ENCODE measurements around the gene EFCAB14.

DNA sequence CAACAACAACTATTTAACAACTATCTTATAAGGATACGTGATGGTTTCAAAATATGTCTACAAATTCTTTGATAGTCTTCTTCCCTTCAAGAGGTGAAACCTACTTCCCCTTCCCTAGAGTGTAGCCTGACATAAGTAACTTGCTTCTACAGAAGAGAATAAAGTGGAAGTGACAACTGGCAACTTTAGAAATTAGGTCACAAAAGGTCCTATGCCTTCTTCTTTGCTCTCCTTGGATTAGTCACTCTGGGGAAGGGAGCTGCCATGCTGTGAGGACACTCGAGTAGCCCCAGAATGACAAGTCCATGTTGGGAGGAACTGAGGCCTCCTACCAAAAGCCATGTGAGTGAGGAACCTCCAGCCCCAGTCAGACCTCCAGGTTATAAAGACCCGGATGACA, 19.2 kb downstream of the EFCAB14 start:
- TF ChIP-seq, protein P1, sequence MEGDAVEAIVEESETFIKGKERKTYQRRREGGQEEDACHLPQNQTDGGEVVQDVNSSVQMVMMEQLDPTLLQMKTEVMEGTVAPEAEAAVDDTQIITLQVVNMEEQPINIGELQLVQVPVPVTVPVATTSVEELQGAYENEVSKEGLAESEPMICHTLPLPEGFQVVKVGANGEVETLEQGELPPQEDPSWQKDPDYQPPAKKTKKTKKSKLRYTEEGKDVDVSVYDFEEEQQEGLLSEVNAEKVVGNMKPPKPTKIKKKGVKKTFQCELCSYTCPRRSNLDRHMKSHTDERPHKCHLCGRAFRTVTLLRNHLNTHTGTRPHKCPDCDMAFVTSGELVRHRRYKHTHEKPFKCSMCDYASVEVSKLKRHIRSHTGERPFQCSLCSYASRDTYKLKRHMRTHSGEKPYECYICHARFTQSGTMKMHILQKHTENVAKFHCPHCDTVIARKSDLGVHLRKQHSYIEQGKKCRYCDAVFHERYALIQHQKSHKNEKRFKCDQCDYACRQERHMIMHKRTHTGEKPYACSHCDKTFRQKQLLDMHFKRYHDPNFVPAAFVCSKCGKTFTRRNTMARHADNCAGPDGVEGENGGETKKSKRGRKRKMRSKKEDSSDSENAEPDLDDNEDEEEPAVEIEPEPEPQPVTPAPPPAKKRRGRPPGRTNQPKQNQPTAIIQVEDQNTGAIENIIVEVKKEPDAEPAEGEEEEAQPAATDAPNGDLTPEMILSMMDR (IDR thresholded peaks at IDR 0.05 in 4 of 5, conservative IDR thresholded peaks at IDR 0.05 in 1 of 5): no peak
- no peak for TF ChIP-seq POLR2A (IDR thresholded peaks at IDR 0.05)

All from gastrocnemius medialis (tissue), 4 donors.